OCI-LY3 (cell line): ENCODE results near the gene MIA.
A peak's percentile ranks its signal among the peaks of the same experiment; 100 is the strongest.

Experiments
- H2AFZ ChIP-seq: fragments of 200-600, 300-600 bp; shearing (Covaris generic); 2 replicates; pipeline ENCODE4 v1.6.0; 2014; ENCODE audit warnings: antibody characterized with exemption, low read depth, low read length
- H3K27ac ChIP-seq: fragments of 200-600, 300-600 bp; sonication (generic); 2 replicates; pipeline ENCODE4 v1.5.1; 2014; ENCODE audit warnings: mild to moderate bottlenecking, low read length, moderate library complexity, mixed read lengths
- H3K27me3 ChIP-seq: fragments of 200-600, 300-600 bp; sonication (generic); 2 replicates; pipeline ENCODE4 v1.6.1; 2014; ENCODE audit warnings: low read depth, low read length, mixed read lengths
- H3K36me3 ChIP-seq: fragments of 200-600, 300-600 bp; sonication (generic); replicated peaks from 2 replicates; pipeline ENCODE3; 2014; ENCODE audit warnings: low read depth, low read length, mixed read lengths
- H3K4me1 ChIP-seq: fragments of 300-600, 200-600 bp; sonication (generic); 2 replicates; pipeline ENCODE4 v1.6.1; 2014; ENCODE audit warnings: low read length, mixed read lengths
- H3K4me2 ChIP-seq: fragments of 200-600, 300-600 bp; sonication (generic); 2 replicates; pipeline ENCODE4 v1.6.1; 2014; ENCODE audit warnings: low read length, mixed read lengths
- H3K4me3 ChIP-seq: fragments of 300-600, 200-600 bp; sonication (generic); 2 replicates; pipeline ENCODE4 v1.5.1; 2014; ENCODE audit warnings: antibody characterized with exemption, mild to moderate bottlenecking, low read length, moderate library complexity
- H3K79me2 ChIP-seq: fragments of 300-600, 200-600 bp; shearing (Covaris generic); 2 replicates; pipeline ENCODE4 v1.6.1; 2014; ENCODE audit warnings: mild to moderate bottlenecking, low read length, mixed read lengths
- H3K9ac ChIP-seq: fragments of 300-600, 200-600 bp; shearing (Covaris generic); 2 replicates; pipeline ENCODE4 v1.6.0; 2014; ENCODE audit warnings: mild to moderate bottlenecking, low read length, moderate library complexity
- H3K9me3 ChIP-seq: fragments of 200-600, 300-600 bp; shearing (Covaris generic); 2 replicates; pipeline ENCODE4 v1.6.1; 2014; ENCODE audit warnings: low read length, mixed read lengths; ENCODE audit not compliant: insufficient read depth
- H4K20me1 ChIP-seq: fragments of 200-600, 300-600 bp; sonication (generic); 2 replicates; pipeline ENCODE4 v1.6.1; 2016; ENCODE audit warnings: low read length, mixed read lengths; ENCODE audit not compliant: insufficient read depth
- EZH2phosphoT487 ChIP-seq: fragments of 200-600 bp; shearing (Covaris generic); IDR thresholded peaks from 2 replicates; pipeline ENCODE4 v1.6.1; 2018; ENCODE audit warnings: antibody characterized with exemption, mixed run types, low read depth
- TF ChIP-seq, protein P1 (sequence below): fragments of 200-600, 300-600 bp; sonication (generic); IDR thresholded peaks from 2 replicates; pipeline ENCODE4 v1.5.1; 2014; ENCODE audit warnings: antibody characterized with exemption, low read length, low read depth

MIA gene

DNA sequence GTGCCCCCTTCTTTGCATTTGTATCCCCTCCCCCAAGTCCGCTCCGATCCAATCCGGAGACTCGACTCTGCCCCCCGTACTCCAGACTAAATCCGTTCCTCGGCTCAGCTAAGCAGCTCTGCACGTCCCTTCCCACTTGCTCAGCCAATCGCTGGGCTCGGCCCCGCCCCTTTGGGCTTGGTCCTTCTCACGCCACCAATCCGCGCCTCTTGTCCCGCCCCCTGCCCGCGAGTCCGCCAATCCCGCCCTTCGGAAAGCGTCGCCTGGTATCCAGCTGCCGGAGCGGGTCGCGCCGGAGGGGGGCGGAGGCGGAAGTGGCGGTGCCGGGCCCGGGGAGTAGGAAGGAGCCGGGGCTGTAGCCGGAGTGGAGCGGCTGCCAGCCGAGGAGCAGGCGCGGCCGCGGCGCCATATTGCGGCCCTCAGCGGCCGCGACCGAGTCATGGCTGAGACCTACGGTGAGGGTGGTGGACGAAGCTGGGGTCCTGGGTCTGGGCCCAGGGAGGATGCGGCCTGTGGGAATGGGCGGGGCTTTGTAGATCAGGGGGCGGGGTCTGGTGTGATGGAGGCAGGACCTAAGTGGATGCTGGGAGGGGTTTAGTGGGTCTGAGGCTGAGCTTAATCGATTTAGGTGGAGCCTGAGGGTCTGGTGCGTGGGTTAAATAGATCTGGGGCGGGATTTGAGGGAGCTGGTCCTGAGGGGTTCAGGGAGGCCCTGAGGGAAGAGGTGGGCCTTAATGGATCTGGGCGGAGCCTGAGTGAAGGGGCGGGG lies 2.8 kb downstream of the MIA start, which contains the start of gene RAB4B:
TSS of gene RAB4B (plus strand) at position 311 of the 769 bp plus-strand sequence. CDS start at position 440, 129 bp downstream.
- H2AFZ ChIP-seq = peak within 1 kb of the TSS; percentile 33; the same call in 1 of the 2 replicates
- TF ChIP-seq, protein P1, sequence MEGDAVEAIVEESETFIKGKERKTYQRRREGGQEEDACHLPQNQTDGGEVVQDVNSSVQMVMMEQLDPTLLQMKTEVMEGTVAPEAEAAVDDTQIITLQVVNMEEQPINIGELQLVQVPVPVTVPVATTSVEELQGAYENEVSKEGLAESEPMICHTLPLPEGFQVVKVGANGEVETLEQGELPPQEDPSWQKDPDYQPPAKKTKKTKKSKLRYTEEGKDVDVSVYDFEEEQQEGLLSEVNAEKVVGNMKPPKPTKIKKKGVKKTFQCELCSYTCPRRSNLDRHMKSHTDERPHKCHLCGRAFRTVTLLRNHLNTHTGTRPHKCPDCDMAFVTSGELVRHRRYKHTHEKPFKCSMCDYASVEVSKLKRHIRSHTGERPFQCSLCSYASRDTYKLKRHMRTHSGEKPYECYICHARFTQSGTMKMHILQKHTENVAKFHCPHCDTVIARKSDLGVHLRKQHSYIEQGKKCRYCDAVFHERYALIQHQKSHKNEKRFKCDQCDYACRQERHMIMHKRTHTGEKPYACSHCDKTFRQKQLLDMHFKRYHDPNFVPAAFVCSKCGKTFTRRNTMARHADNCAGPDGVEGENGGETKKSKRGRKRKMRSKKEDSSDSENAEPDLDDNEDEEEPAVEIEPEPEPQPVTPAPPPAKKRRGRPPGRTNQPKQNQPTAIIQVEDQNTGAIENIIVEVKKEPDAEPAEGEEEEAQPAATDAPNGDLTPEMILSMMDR = no peak
- no peak for TF ChIP-seq EZH2phosphoT487

DNA sequence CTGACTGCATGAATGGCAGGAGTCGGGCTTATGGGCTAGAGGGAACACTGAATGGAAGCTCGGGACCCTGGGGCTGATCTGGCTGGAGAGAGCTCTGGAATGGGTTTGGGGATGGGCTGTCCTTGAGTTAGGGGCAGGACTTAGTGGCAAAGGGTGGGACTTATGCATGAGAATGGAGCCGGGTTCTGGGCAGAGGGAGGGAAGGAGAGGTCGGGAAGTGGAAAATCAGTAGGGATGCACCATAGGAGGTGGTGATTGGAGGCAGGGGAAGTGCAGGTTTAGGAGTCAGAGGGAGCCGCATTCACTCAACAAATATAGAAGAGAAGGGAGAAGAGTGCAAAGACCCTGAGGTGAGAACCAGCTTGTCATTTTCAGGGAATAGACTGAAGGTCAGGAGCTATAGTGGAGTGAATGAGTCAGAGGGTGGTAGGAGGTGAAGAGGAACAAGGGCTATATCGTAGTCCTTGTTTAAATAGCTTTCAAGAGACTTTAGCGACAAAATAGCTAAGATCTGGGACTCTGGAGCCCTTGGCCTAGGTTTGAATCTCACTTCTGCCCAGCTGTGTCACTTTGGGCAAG lies 3.5 kb downstream of the MIA start:
- peak overlapping the region; percentile 96 for H3K27ac ChIP-seq
- TF ChIP-seq, protein P1 = no peak
- TF ChIP-seq EZH2phosphoT487 = no peak
- H3K27me3 ChIP-seq = no peaks in the 10 kb centered on the region
- peaks cover 3% of the 10 kb centered on the region for H3K36me3 ChIP-seq
- H3K79me2 ChIP-seq = 0 out of 2 replicates have a peak, but pooled peaks cover 3% of the 10 kb centered on the region
- no peaks in the 10 kb centered on the region for H4K20me1 ChIP-seq
- peaks cover 27% of the 10 kb centered on the region for H3K4me1 ChIP-seq
- H3K9me3 ChIP-seq = no peaks in the 10 kb centered on the region
- peak overlapping the region; percentile 73 for H3K9ac ChIP-seq
- H2AFZ ChIP-seq = no peak overlapping the region
- H3K4me2 ChIP-seq = peak overlapping the region; percentile 77
- H3K4me3 ChIP-seq = peak overlapping the region; percentile 83

More for the DNA sequence above, 2.8 kb downstream of the MIA start, which contains the start of gene RAB4B:
- Histone ChIP-seq H3K9ac (peak within 1 kb of the TSS; percentile 99), H3K27ac (peak within 1 kb of the TSS; percentile 96), H4K20me1 (no peaks in the 10 kb centered on the region), H3K4me2 (peak within 1 kb of the TSS; percentile 93), H3K4me3 (peak within 1 kb of the TSS; percentile 84), H3K79me2 (0 out of 2 replicates have a peak, but pooled peaks cover 3% of the 10 kb centered on the region), H3K9me3 (no peaks in the 10 kb centered on the region), H3K27me3 (no peaks in the 10 kb centered on the region), H3K36me3 (peaks cover 3% of the 10 kb centered on the region), H3K4me1 (peaks cover 27% of the 10 kb centered on the region)

DNA sequence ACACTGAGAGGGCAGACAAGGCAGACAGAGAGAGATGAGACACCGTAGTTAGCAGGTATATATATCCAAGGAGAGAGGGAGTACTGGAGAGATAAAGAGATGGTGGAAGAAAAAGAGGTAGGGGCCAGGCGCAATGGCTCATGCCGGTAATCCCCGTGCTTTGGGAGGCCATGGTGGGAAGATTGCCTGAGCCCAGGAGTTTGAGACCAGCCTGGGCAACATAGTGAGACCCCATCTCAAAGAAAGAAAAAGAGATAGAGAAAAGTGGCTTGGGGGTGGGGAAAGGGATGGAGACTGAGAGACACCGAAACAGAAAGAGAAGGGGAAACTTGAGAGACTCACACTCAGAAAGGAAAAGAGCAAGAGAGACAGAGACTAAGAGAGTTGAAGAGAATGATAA lies 5.3 kb downstream of the MIA start:
- no peaks in the 10 kb centered on the region for H4K20me1 ChIP-seq
- no peak overlapping the region for H3K4me2 ChIP-seq
- TF ChIP-seq, protein P1 = no peak
- TF ChIP-seq EZH2phosphoT487 = no peak
- no peak overlapping the region for H3K9ac ChIP-seq
- H3K79me2 ChIP-seq = 0 out of 2 replicates have a peak, but pooled peaks cover 3% of the 10 kb centered on the region
- peaks cover 19% of the 10 kb centered on the region for H3K4me1 ChIP-seq
- no peak overlapping the region for H3K4me3 ChIP-seq
- peaks cover 3% of the 10 kb centered on the region for H3K36me3 ChIP-seq
- no peak overlapping the region for H2AFZ ChIP-seq
- H3K27ac ChIP-seq = no peak overlapping the region
- no peaks in the 10 kb centered on the region for H3K9me3 ChIP-seq
- H3K27me3 ChIP-seq = no peaks in the 10 kb centered on the region

DNA sequence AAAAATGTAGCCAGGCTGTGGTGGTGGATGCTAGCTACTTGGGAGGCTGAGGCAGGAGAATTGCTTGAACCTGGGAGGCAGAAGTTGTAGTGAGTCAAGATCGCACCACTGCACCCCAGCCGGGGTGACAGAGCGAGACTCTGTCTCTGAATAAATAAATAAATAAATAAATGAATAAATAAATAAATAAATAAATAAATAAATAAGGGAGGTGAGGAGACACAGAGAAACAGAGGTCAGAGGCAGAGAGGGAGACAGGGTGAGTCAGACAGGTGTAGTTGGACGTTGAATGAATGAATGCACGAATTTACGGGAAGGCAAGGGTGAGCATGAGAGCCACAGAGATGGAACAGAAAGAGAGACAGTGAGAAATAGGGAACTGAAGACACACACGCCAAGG lies 5.8 kb downstream of the MIA start:
- no peak overlapping the region for H2AFZ ChIP-seq
- H3K79me2 ChIP-seq = 0 out of 2 replicates have a peak, but pooled peaks cover 3% of the 10 kb centered on the region
- TF ChIP-seq, protein P1 = no peak
- no peak for TF ChIP-seq EZH2phosphoT487
- H3K4me2 ChIP-seq = no peak overlapping the region
- H4K20me1 ChIP-seq = no peaks in the 10 kb centered on the region
- H3K27me3 ChIP-seq = no peaks in the 10 kb centered on the region
- H3K27ac ChIP-seq = no peak overlapping the region
- H3K4me1 ChIP-seq = peaks cover 17% of the 10 kb centered on the region
- no peaks in the 10 kb centered on the region for H3K9me3 ChIP-seq
- no peak overlapping the region for H3K9ac ChIP-seq
- no peak overlapping the region for H3K4me3 ChIP-seq
- peaks cover 3% of the 10 kb centered on the region for H3K36me3 ChIP-seq
